Cerebellar cortex (tissue), 1 donor: ENCODE results near the gene THOC6.

ENCODE experiments used
- DNase-seq: peaks from one replicate; pipeline ENCODE4 v3.0.0-alpha.2; 2015; ENCODE audit warnings: low spot score

The THOC6 gene

GRCh38 chr16:2991566-2992261 is 32.1 kb upstream of the THOC6 start:
- DNase-seq, result no peak

GRCh38 chr16:2992383-2993081 is 31.3 kb upstream of the THOC6 start:
- no peak for DNase-seq

GRCh38 chr16:2996298-2996697 is 27.5 kb upstream of the THOC6 start:
- no peak for DNase-seq

- DNase-seq, result no peak
These were observed 23.9 kb upstream of the THOC6 start for GRCh38 chr16:2999929-3000328.

GRCh38 chr16:3000540-3000939 is 23.3 kb upstream of the THOC6 start:
- no peak for DNase-seq

- no peak for DNase-seq
These were observed 22.5 kb upstream of the THOC6 start for GRCh38 chr16:3001316-3001715.

GRCh38 chr16:3003582-3004270 is 20.1 kb upstream of the THOC6 start:
- peak; percentile 100 for DNase-seq

GRCh38 chr16:3004319-3004718 is 19.5 kb upstream of the THOC6 start:
- DNase-seq, result no peak

GRCh38 chr16:3004781-3005284 is 19.0 kb upstream of the THOC6 start:
- peak; percentile 40 for DNase-seq

- no peak for DNase-seq
These were observed 16.5 kb upstream of the THOC6 start for GRCh38 chr16:3007059-3007956.

GRCh38 chr16:3007957-3008689 is 15.7 kb upstream of the THOC6 start:
- no peak for DNase-seq

- DNase-seq, result no peak
These were observed 15.2 kb upstream of the THOC6 start for GRCh38 chr16:3008690-3009037.

- no peak for DNase-seq
These were observed 14.1 kb upstream of the THOC6 start for GRCh38 chr16:3009568-3010390.

GRCh38 chr16:3010510-3010909 is 13.3 kb upstream of the THOC6 start:
- DNase-seq, result no peak

- DNase-seq, result no peak
These were observed 11.6 kb upstream of the THOC6 start for GRCh38 chr16:3012246-3012645.

GRCh38 chr16:3012828-3013420 is 10.9 kb upstream of the THOC6 start, which contains the start of gene CLDN9:
Gene CLDN9 (plus strand): TSS chr16:3012923. CDS start chr16:3013363, 440 bp downstream.
- DNase-seq, result no peak

- no peak for DNase-seq
These were observed 10.3 kb upstream of the THOC6 start for GRCh38 chr16:3013491-3013951.

GRCh38 chr16:3013998-3014690 is 9.7 kb upstream of the THOC6 start:
- no peak for DNase-seq

GRCh38 chr16:3014971-3015370 is 8.9 kb upstream of the THOC6 start:
- no peak for DNase-seq
